ENCODE data around the gene ZNF629. TPM values are rescaled to one million over a fixed set of nuclear protein-coding genes. Genes with fewer than 3 reads are reported as not detected.
"Not testable (repeated sequence)": the region's sequence is repeated elsewhere in the genome, so short reads cannot be mapped to it uniquely, and the experiment has no call there.

Gene ZNF629
- total and polyA plus RNA-seq, 7 donors = 1.5 to 15.9 (median 7.8) TPM

DNA sequence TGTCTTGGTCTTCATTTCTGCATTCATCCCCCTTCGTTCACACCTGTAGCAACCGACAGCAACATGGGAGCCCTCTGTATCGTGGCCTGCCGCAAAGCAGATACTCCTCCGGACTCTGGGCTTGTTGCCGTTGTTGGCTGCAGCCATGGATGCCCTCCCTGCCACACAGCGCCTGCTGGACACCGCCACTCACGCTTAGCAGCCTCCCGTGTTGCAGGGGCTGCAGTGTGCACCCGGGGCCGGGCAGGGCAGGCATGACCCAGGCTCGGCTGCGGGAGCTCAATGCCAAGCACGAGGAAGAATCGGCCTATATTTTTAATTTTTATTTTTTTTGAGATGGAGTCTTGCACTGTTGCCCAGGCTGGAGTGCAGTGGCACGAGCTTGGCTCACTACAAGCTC, 34.9 kb upstream of the ZNF629 start:
- DNase-seq = no peak
- WGBS, 3 donors = 86 to 89% (median 88%) methylated on average over 17 of the region's 17 CpGs
- H3K4me1 ChIP-seq = no peaks in the 10 kb centered on the region
- intact Hi-C loops (cut with DNase I) = no loop called here
- no peak overlapping the region for H3K4me3 ChIP-seq
- H3K27me3 ChIP-seq (ENCODE audit: insufficient read depth in 3 of 3, low read length in 2 of 3) = no peaks in the 10 kb centered on the region
- ATAC-seq = no peak
- TF ChIP-seq, protein P1, sequence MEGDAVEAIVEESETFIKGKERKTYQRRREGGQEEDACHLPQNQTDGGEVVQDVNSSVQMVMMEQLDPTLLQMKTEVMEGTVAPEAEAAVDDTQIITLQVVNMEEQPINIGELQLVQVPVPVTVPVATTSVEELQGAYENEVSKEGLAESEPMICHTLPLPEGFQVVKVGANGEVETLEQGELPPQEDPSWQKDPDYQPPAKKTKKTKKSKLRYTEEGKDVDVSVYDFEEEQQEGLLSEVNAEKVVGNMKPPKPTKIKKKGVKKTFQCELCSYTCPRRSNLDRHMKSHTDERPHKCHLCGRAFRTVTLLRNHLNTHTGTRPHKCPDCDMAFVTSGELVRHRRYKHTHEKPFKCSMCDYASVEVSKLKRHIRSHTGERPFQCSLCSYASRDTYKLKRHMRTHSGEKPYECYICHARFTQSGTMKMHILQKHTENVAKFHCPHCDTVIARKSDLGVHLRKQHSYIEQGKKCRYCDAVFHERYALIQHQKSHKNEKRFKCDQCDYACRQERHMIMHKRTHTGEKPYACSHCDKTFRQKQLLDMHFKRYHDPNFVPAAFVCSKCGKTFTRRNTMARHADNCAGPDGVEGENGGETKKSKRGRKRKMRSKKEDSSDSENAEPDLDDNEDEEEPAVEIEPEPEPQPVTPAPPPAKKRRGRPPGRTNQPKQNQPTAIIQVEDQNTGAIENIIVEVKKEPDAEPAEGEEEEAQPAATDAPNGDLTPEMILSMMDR (IDR thresholded peaks at IDR 0.05) = no peak
- H3K36me3 ChIP-seq (ENCODE audit: insufficient read depth in 1 of 2, low read depth in 1 of 2) = no peaks in the 10 kb centered on the region
- H3K27ac ChIP-seq = no peak overlapping the region
- H3K9me3 ChIP-seq = no peaks in the 10 kb centered on the region

DNA sequence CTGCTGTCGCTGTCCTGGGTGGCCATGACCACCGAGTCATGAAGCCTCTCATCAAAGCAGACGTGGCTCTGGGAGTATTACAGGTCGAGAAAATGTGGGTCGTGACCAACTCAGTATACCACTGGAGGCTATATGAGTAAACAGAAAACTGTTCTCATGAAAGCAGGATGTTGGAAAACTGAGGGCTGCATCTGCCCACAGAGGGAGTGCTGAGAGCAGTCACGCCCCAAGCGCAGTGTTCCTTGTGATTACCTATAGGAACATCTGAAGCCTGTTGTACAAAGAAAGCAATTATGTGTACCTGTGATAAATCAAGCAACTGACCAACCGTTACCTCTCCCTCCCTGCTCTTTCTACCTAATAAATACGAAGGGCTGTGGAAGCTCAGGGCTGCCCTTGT, 34.4 kb upstream of the ZNF629 start:
- 87 to 88% (median 87%) methylated on average over 9 of the region's 9 CpGs for WGBS, 3 donors
- H3K36me3 ChIP-seq (ENCODE audit: insufficient read depth in 1 of 2, low read depth in 1 of 2); intact Hi-C loops (cut with DNase I); H3K27ac ChIP-seq; H3K9me3 ChIP-seq; ATAC-seq; H3K4me1 ChIP-seq; H3K4me3 ChIP-seq; DNase-seq; H3K27me3 ChIP-seq (ENCODE audit: insufficient read depth in 3 of 3, low read length in 2 of 3): not testable (repeated sequence)

DNA sequence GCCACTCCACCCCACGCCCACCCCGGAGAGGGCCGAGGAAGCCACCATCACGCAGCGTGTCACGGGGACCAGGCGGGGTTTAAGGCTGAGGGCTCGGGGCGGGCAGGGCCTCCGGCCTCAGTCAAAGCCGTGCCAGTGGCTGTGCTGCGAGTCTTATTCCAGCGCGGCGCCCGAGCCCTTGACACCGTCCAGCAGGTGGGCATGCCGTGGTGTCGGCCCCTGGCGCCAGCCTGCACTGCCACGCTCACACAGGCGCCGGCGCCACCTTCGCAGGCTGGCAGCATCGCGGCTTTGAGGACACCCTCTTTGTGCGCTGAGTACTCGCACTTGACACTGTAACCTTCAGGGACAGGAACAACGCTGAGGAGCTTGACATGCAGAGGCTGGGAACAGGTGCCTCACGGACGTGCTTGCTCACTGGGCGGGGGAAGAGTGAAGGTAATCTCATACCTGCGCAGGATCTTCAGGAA, 34.0 kb upstream of the ZNF629 start:
- intact Hi-C loops (cut with DNase I) = no loop called here
- no peak overlapping the region for H3K4me3 ChIP-seq
- H3K27me3 ChIP-seq (ENCODE audit: insufficient read depth in 3 of 3, low read length in 2 of 3) = no peaks in the 10 kb centered on the region
- 82 to 84% (median 82%) methylated on average over 29 to 34 of the region's 34 CpGs for WGBS, 3 donors
- H3K36me3 ChIP-seq (ENCODE audit: insufficient read depth in 1 of 2, low read depth in 1 of 2) = no peaks in the 10 kb centered on the region
- ATAC-seq = no peak
- TF ChIP-seq, protein P1 (IDR thresholded peaks at IDR 0.05) = no peak
- no peak for DNase-seq
- no peaks in the 10 kb centered on the region for H3K9me3 ChIP-seq
- H3K27ac ChIP-seq = no peak overlapping the region
- no peaks in the 10 kb centered on the region for H3K4me1 ChIP-seq

DNA sequence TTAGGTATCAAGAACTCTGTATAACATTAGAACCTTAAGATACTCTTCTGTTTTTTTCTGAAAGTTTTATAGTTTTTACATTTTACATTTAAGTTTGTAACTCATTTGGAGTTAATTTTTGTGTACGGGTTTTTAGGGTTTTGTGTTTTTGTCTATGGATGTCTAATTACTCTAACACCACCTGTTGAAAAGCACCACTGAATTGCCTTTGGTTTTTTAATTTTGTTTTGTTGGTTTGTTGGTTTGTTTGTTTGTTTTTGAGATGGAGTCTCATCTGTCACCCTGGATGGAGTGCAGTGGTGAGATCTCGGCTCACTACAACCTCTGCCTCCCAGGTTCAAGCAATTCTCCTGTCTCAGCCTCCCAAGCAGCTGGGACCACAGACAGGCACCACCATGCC, 29.8 kb upstream of the ZNF629 start:
- peaks cover 3% of the 10 kb centered on the region for H3K4me1 ChIP-seq
- TF ChIP-seq, protein P1 (IDR thresholded peaks at IDR 0.05) = no peak
- no peaks in the 10 kb centered on the region for H3K9me3 ChIP-seq
- no peak overlapping the region for H3K27ac ChIP-seq
- H3K27me3 ChIP-seq (ENCODE audit: insufficient read depth in 3 of 3, low read length in 2 of 3) = no peaks in the 10 kb centered on the region
- no peak for DNase-seq
- WGBS, 3 donors = 34 to 45% (median 42%) methylated on average over 2 of the region's 2 CpGs
- H3K36me3 ChIP-seq (ENCODE audit: insufficient read depth in 1 of 2, low read depth in 1 of 2) = no peaks in the 10 kb centered on the region
- ATAC-seq = no peak
- intact Hi-C loops (cut with DNase I) = no loop called here
- H3K4me3 ChIP-seq = no peak overlapping the region

DNA sequence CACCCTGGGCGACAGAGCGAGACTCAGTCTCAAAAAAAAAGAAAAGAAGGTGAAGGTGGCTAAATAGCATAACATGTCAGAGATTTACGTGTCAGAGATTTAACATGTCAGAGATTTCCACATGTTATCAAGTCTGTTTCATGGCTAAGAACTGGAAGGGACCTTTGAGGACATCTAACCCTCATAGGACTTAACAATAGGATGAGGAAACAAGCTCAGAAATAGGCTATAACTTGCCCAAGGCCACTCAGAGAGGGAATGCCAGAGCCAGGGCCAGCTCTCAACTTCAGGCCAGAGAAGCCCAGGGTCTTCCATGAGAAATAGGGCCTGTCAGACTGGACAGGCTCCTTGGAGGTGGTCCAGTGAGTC, 26.8 kb upstream of the ZNF629 start:
- intact Hi-C loops (cut with DNase I) = no loop called here
- H3K27ac ChIP-seq = peak overlapping the region; percentile 77
- peak overlapping the region; percentile 66 for H3K4me3 ChIP-seq
- 88 to 91% (median 89%) methylated on average over 3 of the region's 3 CpGs for WGBS, 3 donors
- no peaks in the 10 kb centered on the region for H3K36me3 ChIP-seq (ENCODE audit: insufficient read depth in 1 of 2, low read depth in 1 of 2)
- DNase-seq (no peak), ATAC-seq (peak in 3 of 4 donors; percentile 37 to 55 (median 45))
- peaks cover 3% of the 10 kb centered on the region for H3K4me1 ChIP-seq
- H3K27me3 ChIP-seq (ENCODE audit: insufficient read depth in 3 of 3, low read length in 2 of 3) = no peaks in the 10 kb centered on the region
- TF ChIP-seq, protein P1 (IDR thresholded peaks at IDR 0.05) = no peak
- no peaks in the 10 kb centered on the region for H3K9me3 ChIP-seq

DNA sequence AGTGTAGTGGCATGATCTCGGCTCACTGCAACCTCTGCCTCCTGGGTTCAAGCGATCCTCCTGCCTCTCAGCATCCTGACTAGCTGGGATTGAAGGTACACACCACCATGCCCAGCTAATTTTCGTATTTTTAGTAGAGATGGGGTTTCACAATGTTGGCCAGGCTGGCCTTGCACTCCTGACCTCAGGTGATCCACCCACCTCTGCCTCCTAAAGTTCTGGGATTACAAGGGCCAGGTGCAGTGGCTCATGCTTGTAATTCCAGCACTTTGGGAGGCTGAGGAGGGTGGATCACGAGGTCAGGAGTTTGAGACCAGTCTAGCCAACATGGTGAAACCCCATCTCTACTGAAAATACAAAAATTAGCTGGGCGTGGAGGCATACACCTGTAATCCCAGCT, 22.7 kb upstream of the ZNF629 start:
- ATAC-seq; H3K36me3 ChIP-seq (ENCODE audit: insufficient read depth in 1 of 2, low read depth in 1 of 2); DNase-seq; H3K4me3 ChIP-seq; H3K9me3 ChIP-seq; H3K27me3 ChIP-seq (ENCODE audit: insufficient read depth in 3 of 3, low read length in 2 of 3); intact Hi-C loops (cut with DNase I); H3K27ac ChIP-seq: not testable (repeated sequence)
- H3K4me1 ChIP-seq = peaks cover 14% of the 10 kb centered on the region
- 83 to 84% (median 84%) methylated on average over 5 of the region's 5 CpGs for WGBS, 3 donors

DNA sequence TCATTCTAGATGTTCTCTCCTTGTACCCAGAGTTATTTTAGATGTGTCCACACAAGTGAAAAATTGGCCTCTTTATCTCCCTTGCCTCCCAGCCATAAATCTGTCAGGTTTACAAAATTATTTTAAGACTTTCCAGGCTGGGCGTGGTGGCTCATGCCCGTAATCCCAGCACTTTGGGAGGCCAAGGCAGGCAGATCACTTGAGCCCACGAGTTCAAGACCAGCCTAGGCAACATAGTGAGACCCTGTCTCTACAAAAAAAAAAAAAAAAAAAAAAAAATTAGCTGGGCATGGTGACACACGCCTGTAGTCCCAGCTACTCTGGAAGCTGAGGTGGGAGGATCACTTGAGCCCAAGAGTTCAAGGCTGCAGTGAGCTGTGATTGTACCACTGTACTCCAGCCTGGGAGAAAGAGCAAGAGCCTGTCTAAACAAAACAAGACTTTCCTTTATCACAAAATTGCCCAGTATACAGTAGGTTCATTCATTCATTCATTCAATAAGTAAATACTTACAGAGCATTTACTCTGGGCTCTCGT, 22.0 kb upstream of the ZNF629 start:
- H3K27ac ChIP-seq; DNase-seq; H3K4me3 ChIP-seq; intact Hi-C loops (cut with DNase I); H3K9me3 ChIP-seq; H3K36me3 ChIP-seq (ENCODE audit: insufficient read depth in 1 of 2, low read depth in 1 of 2); H3K27me3 ChIP-seq (ENCODE audit: insufficient read depth in 3 of 3, low read length in 2 of 3); ATAC-seq: not testable (repeated sequence)
- peaks cover 13% of the 10 kb centered on the region for H3K4me1 ChIP-seq
- WGBS, 3 donors = 39 to 63% (median 48%) methylated on average over 5 of the region's 5 CpGs
